NOMO-1 (cell line): Measurements from ENCODE around the gene DGKI.

Source experiments
- DNase-seq, 2 experiments: peaks; one replicate each; lab custom pipeline; 2025; ENCODE audit not compliant: unreplicated experiment in 2 of 2; lab: John Stamatoyannopoulos, UW

The DGKI gene

DNA sequence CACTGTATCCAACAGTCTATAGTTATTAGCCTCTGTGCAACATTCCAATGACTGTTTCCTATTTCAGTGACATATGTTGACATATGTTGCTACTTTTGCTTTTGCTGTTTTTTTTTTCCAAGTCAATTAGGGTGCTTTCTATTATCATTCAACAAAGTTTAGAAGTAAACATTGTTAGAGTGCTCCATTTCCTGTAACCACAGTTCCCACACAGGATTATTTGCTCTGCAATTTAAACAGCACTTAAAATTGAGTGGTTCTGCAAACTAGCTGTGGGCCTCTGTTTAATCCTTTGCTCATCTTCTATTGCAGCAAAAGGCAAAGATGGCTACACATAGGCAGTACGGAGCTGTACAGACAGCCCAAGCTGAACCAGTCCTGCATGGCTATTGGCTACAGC is 456.7 kb downstream of the DGKI start:
- no peak for DNase-seq

DNA sequence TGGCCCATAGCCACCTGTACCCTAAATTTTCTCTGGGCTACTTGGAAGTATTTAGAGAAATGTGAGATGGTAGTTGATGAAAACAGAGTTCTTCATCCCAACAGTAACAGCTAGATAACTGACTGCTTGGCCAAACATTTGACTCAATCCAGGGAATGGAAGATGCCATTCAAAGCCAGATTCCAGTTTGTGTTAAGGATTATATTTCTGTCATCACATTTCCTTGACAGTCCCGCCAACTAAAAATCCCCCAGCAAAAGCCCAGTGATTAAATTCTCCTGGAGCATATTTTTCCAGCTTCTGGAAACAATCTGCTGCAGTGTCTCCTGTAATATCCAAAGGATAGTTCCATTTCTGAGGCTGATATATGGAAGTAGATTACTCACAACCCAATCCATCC is 457.9 kb downstream of the DGKI start:
- DNase-seq: no peak

DNA sequence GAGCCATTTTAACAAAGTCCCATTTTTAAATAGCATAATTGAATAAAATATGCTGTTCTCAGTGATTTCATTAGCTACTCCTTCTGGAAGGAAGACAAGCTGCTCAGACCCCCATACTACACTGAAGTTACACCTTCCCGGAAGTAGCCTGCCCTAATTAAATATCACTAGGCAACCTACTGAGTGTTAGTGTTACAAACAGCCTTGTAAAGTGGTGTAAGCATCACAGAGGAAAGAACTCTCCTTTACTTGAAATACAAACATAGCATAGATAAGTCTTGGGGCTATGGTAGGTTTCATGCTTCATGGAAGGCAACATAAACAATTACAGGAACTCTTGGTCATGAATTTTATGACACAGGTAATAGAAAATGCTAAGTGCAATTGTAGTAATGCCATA is 459.8 kb downstream of the DGKI start:
- no peak for DNase-seq

- DNase-seq: no peak
Measured at GRCh38 chr7:137381045-137381444, 465.7 kb downstream of the DGKI start.

DNA sequence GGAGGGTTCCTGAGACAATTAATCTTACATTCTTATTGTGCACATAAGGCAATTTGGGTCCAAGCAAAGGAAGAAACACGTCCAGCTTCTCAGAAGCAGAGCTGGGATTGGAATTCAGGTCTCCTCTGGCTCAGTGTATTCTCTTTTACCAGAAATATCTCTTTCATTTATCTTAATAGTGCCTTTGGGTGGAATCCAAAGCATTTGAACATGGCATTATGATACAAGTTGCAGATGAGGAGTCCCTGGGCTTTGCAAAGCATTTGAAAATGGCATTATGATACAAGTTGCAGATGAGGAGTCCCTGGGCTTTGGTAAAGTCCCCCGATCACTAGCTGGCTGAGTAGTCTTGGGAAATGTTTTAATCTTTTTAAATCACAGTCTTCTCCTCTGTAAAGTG is 473.3 kb downstream of the DGKI start:
- DNase-seq: no peak

- DNase-seq: no peak
Measured at GRCh38 chr7:137371616-137372015, 475.2 kb downstream of the DGKI start.

GRCh38 chr7:137366995-137367394 is 479.8 kb downstream of the DGKI start:
- no peak for DNase-seq

DNA sequence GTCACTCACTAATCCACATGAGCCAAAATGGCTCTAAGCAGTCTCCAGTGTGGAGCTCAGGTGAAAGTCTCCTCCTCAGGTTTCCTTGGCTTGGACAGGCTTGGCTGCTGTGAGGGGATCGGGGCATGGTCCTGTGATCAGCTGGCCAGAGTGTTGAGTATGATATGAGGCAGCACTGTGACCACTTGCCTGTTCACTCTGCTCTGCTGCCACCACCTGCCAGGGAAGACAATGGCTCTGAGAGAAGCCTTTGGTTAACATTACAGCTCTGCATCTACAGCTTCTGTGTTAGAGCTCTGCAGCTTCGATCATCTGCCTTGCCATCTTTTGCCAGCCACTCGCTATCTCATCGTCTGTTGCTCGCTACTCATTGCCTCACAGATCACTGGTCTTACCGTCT is 483.1 kb downstream of the DGKI start:
- no peak for DNase-seq

DNA sequence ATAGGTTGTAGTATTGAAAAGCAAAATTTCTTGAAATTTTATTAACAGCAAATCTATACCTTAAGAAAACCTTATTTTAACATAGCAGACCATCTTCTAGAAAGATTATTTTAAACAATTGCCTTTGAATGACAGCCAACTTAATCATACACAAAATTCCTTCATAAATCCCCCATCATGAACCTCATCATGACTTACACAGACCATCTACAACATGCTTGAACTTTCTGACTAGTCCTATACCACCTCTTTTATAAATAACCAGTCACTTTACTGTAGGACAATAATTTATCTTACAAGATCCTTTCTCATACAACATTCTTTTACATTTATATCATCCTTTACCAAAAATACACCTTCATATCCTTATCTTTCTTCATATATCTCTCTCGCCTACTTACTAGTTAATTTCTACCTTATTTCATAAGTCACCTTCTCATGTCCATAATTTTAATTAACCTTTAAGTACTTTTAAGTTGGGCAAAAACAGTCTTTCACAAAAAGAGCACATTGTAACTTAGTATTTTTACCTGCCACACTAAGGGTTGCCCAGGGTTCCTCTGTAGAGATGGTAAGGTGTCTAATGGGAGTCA is 486.6 kb downstream of the DGKI start:
- DNase-seq: no peak

- DNase-seq: no peak
Measured at GRCh38 chr7:137354961-137355360, 491.8 kb downstream of the DGKI start.

GRCh38 chr7:137354396-137354795 is 492.4 kb downstream of the DGKI start:
- no peak for DNase-seq

DNA sequence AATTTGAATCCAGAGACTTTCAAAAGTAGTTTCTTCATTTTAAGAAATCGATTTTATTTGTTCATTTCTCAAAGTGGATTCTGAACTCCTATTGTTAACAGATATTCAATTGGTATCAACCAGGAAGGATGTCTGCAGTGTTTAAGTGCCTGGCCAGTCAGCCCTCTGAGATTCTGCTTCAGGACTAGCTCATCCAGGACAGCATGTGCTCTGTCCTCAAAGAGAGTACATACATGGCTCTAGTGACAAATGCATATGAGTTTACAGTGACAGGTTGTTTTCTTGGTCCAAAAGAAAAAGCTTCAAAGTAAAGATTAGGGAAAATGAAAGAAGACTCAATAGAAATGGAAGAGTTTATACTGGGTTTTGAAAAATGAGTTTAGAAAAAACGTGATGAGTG is 494.8 kb downstream of the DGKI start:
- DNase-seq: no peak

GRCh38 chr7:137345799-137346449 is 500.9 kb downstream of the DGKI start:
- DNase-seq: no peak

- no peak for DNase-seq
Measured at GRCh38 chr7:137343281-137343841, 503.4 kb downstream of the DGKI start, which contains the start of gene PTN. TSS of gene PTN (minus strand) at chr7:137343733. CDS start at chr7:137254973, 88,760 bp downstream.

GRCh38 chr7:137342828-137343261 is 503.9 kb downstream of the DGKI start:
- no peak for DNase-seq

DNA sequence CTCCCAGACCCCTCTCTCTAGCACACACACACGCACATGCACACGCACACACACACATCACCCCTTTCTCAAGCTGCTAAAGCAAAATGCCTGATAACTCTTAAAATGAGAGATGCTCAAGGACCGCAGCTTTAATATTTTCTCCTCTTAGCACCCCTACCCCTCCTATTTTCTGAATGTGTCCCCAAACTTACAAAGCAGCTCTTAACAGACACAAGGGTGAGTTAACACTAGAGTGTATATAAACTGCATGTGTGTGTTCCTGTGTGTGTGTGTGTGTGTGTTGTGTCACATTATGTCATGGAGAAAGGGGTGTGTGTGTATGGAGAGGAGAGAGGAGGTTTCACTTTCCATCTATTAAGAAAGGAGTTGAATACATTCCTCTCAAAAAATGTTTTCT is 504.5 kb downstream of the DGKI start:
- no peak for DNase-seq

GRCh38 chr7:137337902-137338301 is 508.9 kb downstream of the DGKI start:
- no peak for DNase-seq

DNA sequence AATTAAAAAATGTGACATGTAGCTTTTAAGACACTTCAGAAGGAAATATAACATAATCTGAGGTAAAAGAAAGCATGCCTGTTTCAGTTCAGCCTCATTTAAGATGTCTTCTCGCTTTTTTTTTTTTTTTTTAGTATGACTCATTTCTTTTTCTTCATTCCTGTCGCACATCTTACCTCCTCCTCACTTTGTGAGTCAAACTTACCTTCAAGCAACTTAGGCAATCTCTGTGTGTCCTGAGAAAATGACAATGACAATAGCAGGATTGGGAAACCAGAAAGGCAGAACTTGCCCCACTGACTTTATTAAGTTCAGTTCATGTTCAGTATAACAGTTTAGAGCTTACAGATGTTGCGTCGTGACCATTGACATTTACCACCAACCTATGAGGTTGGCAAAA is 511.0 kb downstream of the DGKI start:
- DNase-seq: no peak

- DNase-seq: no peak
Measured at GRCh38 chr7:137331378-137331777, 515.4 kb downstream of the DGKI start.
